Fibroblast of lung (primary cell): ENCODE results near the gene GRB7.

Source experiments
- CTCF ChIP-seq, 2 donors: IDR thresholded peaks in 1 of 2; conservative IDR thresholded peaks in 1 of 2; 1 replicate in 1 of 2; 2 replicates in 1 of 2; pipeline ENCODE4 v1.5.1; 2011 to 2012; ENCODE audit warnings: low read length in 2 of 2, control low read depth in 1 of 2, inconsistent platforms in 1 of 2, low read depth in 1 of 2, mild to moderate bottlenecking in 1 of 2
- EZH2 ChIP-seq: IDR thresholded peaks from 2 replicates; pipeline ENCODE4 v1.5.1; 2012; ENCODE audit warnings: low read length, control low read depth, mild to moderate bottlenecking; ENCODE audit errors: missing control alignments

- TF ChIP-seq CTCF (conservative IDR thresholded peaks at IDR 0.05 in 1 of 2, IDR thresholded peaks at IDR 0.05 in 1 of 2; ENCODE audit: low read depth in 1 of 2, low read length in 2 of 2) (no peak), EZH2 (no peak)
Measured at GRCh38 chr17:39767147-39767546, 29.4 kb downstream of the GRB7 start.
